Stimulated activated CD4-positive, alpha-beta T cell treated with anti-CD3 and anti-CD28 coated beads, Interleukin-4, amount 100 ng/mL, for 48 hours (primary cell): ENCODE results near the gene PMVK.

Experiments
- DNase-seq, 2 donors: peaks; one replicate each; pipeline ENCODE4 v3.0.0-alpha.2; 2020; ENCODE audit warnings: low read depth in 2 of 2

PMVK gene

DNA sequence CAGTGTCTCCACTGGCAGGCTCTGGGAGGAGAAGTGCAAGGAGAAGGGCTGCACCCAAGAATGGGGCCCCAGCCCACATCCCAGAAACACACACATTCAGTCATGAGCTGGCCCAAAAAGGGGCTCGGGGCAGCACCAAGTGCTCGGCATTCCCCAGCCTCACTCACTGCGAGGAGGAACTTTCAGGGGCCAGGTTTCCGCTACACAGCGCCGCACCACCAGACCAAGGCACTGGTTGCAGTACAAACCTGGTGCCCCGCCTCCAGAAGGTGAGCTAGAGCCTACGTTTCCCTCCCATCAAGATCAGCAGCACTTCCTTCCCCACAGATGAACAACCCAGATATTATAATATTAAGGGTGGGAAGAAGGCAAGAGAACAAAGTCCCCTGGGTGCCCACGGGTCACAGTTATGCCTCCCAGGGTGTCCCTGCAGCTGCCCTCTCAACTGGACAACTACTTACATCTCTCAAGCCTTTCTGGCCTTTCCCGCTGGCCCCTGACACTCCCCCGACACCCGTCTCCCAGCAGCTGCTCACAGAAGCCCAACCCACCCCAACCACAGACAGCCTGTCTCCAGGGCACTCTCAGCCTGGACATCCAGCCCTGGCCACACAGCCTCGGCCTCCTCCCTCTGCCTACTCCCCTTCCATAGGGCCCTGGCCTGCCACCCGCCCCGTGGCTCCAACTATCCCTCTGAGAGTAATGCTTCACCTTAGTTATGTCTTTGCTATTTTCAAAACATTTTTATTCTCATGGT is 15.6 kb upstream of the PMVK start:
- DNase-seq: peak in 1 of 2 donors; percentile 50

GRCh38 chr1:154948079-154948478 is 11.6 kb upstream of the PMVK start:
- DNase-seq: no peak

DNA sequence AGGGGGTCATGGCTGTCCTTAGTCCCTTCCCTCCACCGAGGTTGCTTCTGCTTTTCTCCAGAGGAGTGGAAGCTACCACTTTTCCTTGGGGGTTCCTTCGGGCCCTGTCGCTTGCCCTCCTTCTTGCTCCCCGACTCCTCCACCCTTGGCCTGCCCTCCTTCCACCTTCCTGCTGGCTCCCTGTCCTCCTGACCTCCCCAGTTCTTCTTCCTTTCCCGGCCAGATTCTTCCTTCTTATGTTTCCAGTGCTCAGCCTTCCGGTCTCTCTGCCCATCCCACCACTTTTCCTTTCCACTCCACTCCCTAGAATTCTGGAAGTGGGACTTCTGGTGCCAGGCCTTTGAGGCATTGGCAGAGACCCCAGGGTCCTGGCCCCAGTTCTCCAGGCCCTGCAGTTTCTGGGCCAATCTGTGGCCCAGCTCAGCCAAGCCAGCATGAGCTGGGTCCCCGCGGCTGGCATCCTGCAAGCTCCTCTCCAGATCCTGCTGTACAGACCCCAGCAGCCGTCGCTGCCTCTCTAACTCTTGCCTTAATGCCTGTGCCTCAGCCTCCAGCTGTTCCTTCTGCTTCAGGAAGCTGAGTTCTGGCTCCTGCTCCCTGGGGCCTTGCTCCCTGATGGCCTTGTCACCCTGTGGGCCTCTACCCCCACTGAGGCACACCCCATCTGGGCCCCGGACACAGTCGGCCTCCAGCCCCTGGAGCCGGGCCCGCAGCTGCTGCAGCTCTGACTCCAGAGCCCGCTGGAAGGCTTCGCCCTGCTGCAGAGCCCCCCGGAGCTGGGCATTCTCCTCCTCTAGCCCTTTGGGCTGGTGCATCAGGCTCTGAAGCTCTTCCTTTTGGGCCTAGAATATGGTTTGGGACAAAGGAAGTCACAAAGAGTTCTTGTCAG is 9.7 kb upstream of the PMVK start:
- DNase-seq: no peak

DNA sequence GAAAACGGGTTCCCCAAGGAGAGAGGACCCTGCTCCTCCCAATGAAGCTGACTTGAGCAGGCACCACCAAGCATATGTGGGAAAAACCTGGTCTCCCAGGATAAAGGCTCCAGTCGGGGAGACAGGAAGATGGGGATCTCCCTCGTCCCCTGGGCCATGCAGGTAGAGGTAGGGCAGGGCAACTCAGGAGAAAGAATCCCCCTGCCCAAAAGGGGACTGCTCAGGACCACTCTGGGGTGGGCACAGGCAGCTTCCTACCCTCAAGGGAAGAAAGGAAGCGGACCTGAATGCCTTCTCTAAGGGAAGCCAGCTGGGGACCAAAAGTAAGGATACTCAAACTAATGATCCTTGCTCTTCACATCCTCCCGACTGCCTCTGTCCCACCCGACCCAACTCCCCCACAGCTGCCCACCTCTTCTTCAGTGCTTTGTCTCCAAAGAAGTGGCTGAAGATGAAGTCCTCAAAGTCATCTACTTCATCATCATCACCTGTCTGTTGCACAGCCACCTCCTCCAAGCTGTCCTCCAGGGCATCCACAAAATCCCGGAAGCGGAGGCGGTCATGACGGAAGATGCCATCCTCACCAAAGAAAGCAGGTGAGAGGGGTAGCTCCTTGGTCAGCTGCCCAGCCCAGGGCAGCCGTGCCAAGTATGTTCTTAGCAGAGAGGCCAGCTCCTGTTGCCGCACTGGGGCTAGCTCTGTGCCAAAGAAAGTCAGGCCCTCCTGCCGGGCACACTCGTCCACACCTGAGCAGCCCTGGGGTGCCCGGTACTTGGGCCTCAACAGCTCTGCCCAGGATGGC is 8.8 kb upstream of the PMVK start:
- DNase-seq: no peak

DNA sequence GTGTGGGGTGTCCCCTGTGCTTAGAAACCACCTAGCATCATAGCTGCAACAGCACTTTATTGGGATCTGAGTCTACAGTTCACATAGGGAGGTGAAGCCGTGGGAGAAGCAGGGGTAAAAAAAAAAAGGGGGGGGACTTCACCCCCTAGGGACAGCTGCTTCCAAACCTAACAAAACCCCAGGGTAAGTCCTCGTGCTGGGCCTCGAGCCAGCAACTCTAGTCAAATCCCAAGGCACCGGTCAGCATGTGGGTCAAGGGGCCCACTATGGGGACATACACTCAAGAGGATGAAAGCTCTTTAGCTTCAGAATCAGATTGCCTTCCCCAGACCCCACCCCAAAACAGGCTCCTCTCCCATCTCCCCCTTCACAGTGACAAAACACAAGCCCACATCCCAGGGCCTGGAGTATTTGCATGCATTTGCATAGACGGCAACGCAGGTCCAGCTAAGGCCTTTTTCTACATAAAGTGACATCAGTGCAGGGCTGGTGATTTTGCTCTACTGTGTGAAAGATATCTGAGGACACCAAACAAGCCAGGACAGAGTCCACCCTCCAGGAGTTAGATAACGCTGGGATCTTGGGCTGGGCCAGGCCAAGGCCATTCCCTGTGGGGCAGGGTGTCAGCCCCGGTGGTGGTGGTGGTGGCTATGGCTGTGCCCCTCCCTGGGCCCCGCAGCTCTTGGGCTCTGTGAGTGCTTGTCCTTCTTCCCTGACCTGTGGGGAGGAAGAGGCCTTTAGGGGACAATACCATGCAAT is 8.1 kb upstream of the PMVK start:
- no peak for DNase-seq

- no peak for DNase-seq
Observed at GRCh38 chr1:154943649-154944400, 7.3 kb upstream of the PMVK start.

DNA sequence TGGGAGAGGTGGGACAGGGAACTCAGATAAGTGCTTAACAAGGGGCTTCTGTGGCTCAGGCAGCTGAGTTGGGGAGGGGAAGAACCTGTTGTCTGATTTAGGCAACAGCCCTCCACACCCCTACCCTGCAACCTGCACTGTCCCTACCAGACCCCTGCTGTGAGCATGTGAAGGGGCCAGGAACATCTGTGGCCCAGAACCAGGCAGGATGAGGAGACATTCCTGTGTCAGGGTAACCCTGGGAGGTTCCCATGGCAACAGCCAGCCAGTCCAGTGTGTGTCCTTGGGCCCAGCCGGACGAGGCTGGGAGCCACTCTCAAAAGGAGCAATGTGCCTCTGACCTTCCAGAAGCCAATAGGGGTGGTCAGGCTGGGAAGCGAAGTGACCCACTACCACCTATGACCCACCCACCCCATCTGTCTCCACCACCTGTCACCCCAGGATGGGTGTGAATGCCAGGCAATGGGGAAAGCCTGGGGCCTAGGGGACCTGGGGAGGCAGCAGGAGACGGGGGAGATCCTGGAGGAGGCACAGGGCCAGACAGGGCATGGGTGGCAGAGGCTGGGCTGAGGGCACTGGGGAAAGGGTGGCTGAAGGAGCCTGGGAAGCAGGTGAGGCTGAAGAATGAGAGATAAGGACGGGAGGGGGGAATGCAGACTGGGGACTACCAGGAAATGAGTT is 5.0 kb upstream of the PMVK start:
- no peak for DNase-seq

DNA sequence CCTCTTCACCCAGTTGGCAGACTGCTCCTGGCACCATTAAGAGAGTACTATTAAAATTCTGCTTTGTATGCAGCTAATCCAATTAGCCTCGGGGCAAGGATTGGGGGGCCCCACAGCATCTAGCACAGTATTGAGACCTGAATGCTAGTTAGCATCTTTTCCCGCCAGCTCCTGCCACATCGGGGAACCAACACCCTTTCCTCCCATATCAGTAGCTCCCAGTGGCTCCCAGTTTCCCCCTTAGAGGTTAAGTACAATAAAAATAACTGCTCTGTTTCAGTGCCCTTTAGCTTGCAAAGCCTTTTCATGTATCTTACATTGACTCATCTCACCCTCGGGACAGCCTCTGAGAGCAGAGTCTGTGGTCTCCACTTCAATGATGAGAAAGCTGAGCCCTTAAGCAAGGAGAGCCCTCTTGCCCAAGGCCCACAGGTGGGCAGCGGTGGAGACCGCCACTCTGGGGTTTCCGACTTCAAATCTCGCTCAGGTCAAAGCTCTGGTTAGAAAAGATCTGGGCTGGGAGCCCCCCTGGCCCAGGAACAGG is 4.2 kb upstream of the PMVK start:
- no peak for DNase-seq

- DNase-seq: no peak
Observed at GRCh38 chr1:154940213-154940560, 3.7 kb upstream of the PMVK start.

DNA sequence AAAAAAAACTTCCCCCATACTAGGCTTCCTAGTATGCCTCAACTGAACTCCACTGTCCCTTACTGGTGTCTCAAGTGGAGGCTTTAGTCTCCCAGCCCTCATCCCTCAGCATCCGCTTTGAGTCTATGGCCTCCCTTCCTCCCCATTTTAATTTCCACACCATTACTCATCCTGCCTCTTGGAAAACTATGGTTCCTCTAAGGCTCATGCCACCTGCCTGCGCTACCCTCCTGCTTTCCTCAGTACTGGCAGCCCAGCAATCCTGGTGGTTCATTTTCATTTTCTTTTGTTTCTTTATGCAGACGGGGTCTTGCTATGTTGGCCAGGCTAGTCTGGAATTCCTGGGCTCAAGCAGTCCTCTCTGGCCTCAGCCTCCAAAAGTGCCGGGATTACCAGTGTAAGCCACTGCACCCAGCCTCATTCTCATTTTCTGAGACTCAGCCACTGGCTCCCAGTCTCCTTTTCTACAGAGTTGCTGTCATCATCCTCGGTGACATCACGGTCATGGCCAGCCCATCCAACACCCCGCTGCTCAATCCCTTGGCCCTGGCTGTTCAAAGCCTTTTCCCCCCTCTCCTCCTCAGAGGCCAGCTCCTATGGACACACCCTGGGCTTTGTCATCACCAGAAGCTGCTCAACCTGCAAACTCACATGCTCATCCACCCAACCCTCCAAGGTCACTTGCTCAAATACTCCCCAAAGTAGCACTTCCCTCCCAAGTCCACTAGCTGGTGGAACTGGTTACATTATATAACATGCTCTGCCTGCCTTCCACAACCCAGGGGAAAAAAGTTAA is 2.3 kb upstream of the PMVK start:
- no peak for DNase-seq

DNA sequence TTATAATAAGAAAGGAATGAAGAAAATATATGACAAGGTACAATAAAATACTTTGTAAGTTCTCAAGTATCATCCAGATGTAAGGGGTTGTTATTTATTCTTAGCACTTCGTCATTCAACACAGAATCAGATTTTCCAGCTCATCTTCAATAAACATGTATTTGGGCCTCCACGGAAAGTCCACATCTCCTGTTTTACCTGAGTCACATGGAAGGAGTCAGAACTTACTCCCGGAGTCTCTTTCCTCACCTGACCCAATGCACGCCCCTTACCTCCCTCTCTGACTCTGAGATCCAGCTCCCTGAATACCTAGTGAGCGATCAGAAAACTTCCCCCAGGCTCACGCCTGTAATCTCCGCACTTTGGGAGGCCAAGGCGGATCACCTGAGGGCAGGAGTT is 1.5 kb upstream of the PMVK start:
- no peak for DNase-seq

DNA sequence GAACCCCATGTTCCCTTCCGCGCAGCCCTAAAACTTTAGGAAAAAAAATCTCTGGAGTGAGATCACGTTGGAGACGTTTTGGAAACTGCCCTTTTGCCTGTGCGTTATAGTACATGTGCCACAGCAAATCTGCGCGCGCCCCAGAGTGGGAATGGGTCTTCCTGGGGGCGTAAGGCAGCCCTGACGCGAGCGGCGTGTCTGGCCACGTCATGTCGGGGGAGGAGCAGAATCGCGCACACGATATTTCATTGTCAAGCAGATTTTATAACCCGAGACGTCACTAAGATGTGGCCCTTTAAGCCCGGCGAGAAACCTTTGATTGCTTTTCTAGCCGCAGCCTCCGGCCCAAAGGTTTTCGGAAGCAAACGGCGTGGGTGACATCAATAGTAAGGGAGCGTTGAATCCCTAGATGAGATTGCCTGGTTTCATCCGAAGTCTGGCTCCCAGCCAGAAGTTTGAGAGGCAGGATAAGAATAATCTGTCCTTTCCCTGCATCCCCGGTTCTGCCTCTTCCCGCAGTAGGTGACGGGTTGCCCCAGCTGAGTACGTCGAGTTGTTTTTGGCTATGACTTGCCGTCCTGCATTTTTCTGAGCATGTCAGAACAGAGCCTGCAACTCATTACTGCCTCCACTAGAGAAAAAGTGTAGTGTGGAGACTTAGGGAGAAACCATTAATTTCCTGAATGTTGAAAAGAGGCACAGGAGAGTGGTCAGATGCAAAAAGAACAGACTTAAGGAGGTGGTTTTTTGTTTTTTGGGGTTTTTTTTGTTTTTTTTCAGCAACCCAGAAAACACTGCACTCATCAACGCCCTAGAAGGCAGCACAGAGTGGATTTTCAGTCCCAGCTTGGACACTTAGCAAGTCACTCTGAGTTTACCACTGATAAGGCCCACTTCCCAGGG is 817 bp upstream of the PMVK start:
- peak; percentile 81 to 85 for DNase-seq

- no peak for DNase-seq
Observed at GRCh38 chr1:154935749-154936554, 567 bp downstream of the PMVK start.

GRCh38 chr1:154934358-154934948 is 2.1 kb downstream of the PMVK start:
- no peak for DNase-seq

DNA sequence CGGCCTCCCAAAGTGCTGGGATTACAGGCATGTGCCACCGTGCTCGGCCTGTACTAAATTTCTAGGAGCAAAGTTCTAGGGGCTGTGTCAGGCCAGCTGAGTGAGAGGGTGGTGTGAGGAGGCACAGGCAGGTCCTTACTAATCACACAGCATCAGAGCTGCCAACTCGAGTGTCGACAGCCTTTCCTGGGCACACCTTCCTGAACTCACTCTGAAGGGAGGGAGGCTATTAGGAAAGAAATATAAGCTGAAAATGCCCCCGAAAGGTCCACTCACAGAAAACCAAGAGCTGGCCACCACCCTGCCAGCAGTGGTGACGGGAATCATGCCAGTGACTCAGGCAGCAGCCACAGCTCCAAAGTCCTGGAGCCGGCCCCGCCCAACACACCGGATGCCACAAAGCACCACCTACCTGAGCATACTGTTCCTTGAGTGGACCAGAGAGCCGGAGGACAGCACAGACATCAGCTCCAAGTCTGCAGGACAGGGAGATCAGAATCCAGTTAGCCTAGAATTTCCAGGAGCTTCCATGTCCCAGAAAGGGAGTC is 4.5 kb downstream of the PMVK start:
- DNase-seq: no peak

GRCh38 chr1:154926201-154926600 is 10.3 kb downstream of the PMVK start:
- no peak for DNase-seq
